GM12878 (cell line): ENCODE data around the gene MAMLD1. TPM values are rescaled to one million over a fixed set of nuclear protein-coding genes. Genes with fewer than 3 reads are reported as not detected.

Source experiments
- ATAC-seq: fragments of 200-7000 bp; cut with Tn5 transposase; 3 replicates; pipeline ENCODE4 v1.9.1; 2020; ENCODE audit warnings: mild to moderate bottlenecking, moderate library complexity
- BruUV-seq: library from RNA; stranded (reverse); fragments of 400-500 nt; replicated peaks from 2 replicates; lab custom pipeline; 2021; lab: Mats Ljungman, UMichigan
- CTCF ChIA-PET: fragments of 300-600 bp; sonication (Branson Sonifier 250); formaldehyde crosslinking; extraction: SDS; loops from one replicate; lab custom pipeline; 2021; ENCODE audit warnings: inconsistent platforms; lab: Yijun Ruan, JAX
- POLR2A ChIA-PET: fragments of 350-600 bp; formaldehyde crosslinking; extraction: SDS; loops from one replicate; lab custom pipeline; 2021; ENCODE audit warnings: inconsistent platforms; lab: Charles Lee
- RAD21 ChIA-PET: fragments of 300-600 bp; sonication (Branson Sonifier 250); formaldehyde crosslinking; loops from one replicate; lab custom pipeline; 2023; ENCODE audit warnings: antibody characterized with exemption; ENCODE audit not compliant: unreplicated experiment; lab: Charles Lee
- SMC1A ChIA-PET: fragments of 300-600 bp; sonication (Branson Sonifier 250); formaldehyde crosslinking; loops from one replicate; lab custom pipeline; 2023; ENCODE audit not compliant: unreplicated experiment, uncharacterized antibody; lab: Charles Lee
- DNase-seq: peaks from one replicate; pipeline ENCODE4 v3.0.0-alpha.2; 2011; ENCODE audit warnings: low read depth, low spot score
- FAIRE-seq: peaks from 3 replicates; lab custom pipeline; 2011; peaks lifted over from hg19 to GRCh38; lab: Jason Lieb, UNC
- H2AFZ ChIP-seq: 2 replicates; pipeline ENCODE4 v1.6.0; 2011; ENCODE audit warnings: low read depth, low read length, control low read depth; ENCODE audit not compliant: control insufficient read depth
- H3K27ac ChIP-seq: 2 replicates; pipeline ENCODE4 v1.5.1; 2011; ENCODE audit warnings: control low read depth; ENCODE audit not compliant: control insufficient read depth, insufficient read depth
- H3K27me3 ChIP-seq, 2 experiments: replicated peaks in 1 of 2; 2 replicates each; pipeline versions ENCODE4 v1.6.0 to v1.6.1; 2011; ENCODE audit warnings: low read length in 1 of 2; ENCODE audit not compliant: control insufficient read depth in 2 of 2, insufficient read depth in 2 of 2
- H3K36me3 ChIP-seq, 2 experiments: 2 replicates each; pipeline ENCODE4 v1.5.1; 2011; ENCODE audit warnings: low read length in 1 of 2; ENCODE audit not compliant: control insufficient read depth in 2 of 2, insufficient read depth in 2 of 2
- H3K4me1 ChIP-seq: 2 replicates; pipeline ENCODE4 v1.6.1; 2011; ENCODE audit warnings: mild to moderate bottlenecking, low read length, moderate library complexity, mixed read lengths; ENCODE audit not compliant: control insufficient read depth, insufficient read depth
- H3K4me2 ChIP-seq: 2 replicates; pipeline ENCODE4 v1.6.0; 2011; ENCODE audit warnings: control low read depth; ENCODE audit not compliant: control insufficient read depth, insufficient read depth
- H3K4me3 ChIP-seq: fragments of 200-600 bp; sonication (generic); 2 replicates; pipeline ENCODE4 v1.5.1; 2016
- H3K79me2 ChIP-seq: 2 replicates; pipeline ENCODE4 v1.6.0; 2011; ENCODE audit warnings: low read length; ENCODE audit not compliant: control insufficient read depth, insufficient read depth
- H3K9ac ChIP-seq: 2 replicates; pipeline ENCODE4 v1.8.0; 2011; ENCODE audit warnings: low read length, control low read depth, mixed read lengths; ENCODE audit not compliant: control insufficient read depth, insufficient read depth
- H3K9me3 ChIP-seq: replicated peaks from 3 replicates; pipeline ENCODE4 v1.5.1; 2011; ENCODE audit warnings: mild to moderate bottlenecking, low read length; ENCODE audit not compliant: control insufficient read depth, insufficient read depth
- H4K20me1 ChIP-seq: 2 replicates; pipeline ENCODE4 v1.6.0; 2011; ENCODE audit not compliant: control insufficient read depth, insufficient read depth
- WGBS: methylation state at CpG from one replicate; pipeline ENCODE4 v1.1.6; 2016; ENCODE audit warnings: low lambda C conversion rate; ENCODE audit not compliant: insufficient replicate concordance, insufficient coverage; ENCODE audit errors: missing lambda C conversion rate; 5-methylcytosine and 5-hydroxymethylcytosine counted together
- in situ Hi-C: fragments of 300-500 bp; cut with MboI; formaldehyde crosslinking; loops from 9 replicates; pipeline ENCODE4 v1.14.3; 2018; ENCODE audit warnings: mixed read lengths
- intact Hi-C: fragments of 100-400 bp; cut with micrococcal nuclease; formaldehyde crosslinking; loops from one replicate; pipeline ENCODE4 v1.14.2; 2022; ENCODE audit not compliant: unreplicated experiment
- polyA plus RNA-seq, 11 experiments: library from polyadenylated mRNA; depleted of rRNA in 4 of 11; unstranded in 6 of 11; stranded (reverse) in 5 of 11; fragments of >200 nt; fragmentation: Nextera tagmentation in 4 of 11; fragmentation: Illumina TruSeq in 1 of 11; extraction: Ambion mirVana in 4 of 11; extraction: Trizol in 1 of 11; gene quantifications; 1 replicate in 1 of 11; 2 replicates in 10 of 11; pipeline versions ENCODE4 v1.2.1 to v1.2.3, GENCODE V29; 2011 to 2016; ENCODE audit warnings: inconsistent platforms in 2 of 11, missing spikeins in 2 of 11, low read depth in 1 of 11
- total RNA-seq, 4 experiments: library from RNA; depleted of rRNA in 3 of 4; stranded (reverse); fragments of >200 nt in 3 of 4; fragmentation: Illumina TruSeq in 1 of 4; extraction: Trizol in 1 of 4; gene quantifications; 2 replicates each; pipeline versions ENCODE4 v1.2.1 to v1.2.3, GENCODE V29; 2013 to 2021
- TF ChIP-seq, protein P1 (sequence below): IDR thresholded peaks from 2 replicates; pipeline ENCODE4 v1.6.1; 2011; ENCODE audit warnings: borderline replicate concordance, low read depth, mild to moderate bottlenecking, moderate library complexity, low read length; ENCODE audit not compliant: insufficient read depth, poor library complexity, severe bottlenecking
- TF ChIP-seq, protein P2 (sequence below): fragments of 450-650 bp; IDR thresholded peaks from 2 replicates; pipeline ENCODE4 v1.6.1; 2016; ENCODE audit warnings: mild to moderate bottlenecking
- TF ChIP-seq, protein P3 (sequence below): fragments of 450-650 bp; formaldehyde crosslinking; IDR thresholded peaks from 2 replicates; pipeline ENCODE4 v1.5.0; 2022; ENCODE audit warnings: mild to moderate bottlenecking, missing genetic modification characterization

Gene MAMLD1
- total and polyA plus RNA-seq, 10 of the 15 experiments (the other 5 are each of a cell fraction or from before 2014, with no cell fraction given), result 0.03 to 0.05 TPM; not detected in 8

DNA sequence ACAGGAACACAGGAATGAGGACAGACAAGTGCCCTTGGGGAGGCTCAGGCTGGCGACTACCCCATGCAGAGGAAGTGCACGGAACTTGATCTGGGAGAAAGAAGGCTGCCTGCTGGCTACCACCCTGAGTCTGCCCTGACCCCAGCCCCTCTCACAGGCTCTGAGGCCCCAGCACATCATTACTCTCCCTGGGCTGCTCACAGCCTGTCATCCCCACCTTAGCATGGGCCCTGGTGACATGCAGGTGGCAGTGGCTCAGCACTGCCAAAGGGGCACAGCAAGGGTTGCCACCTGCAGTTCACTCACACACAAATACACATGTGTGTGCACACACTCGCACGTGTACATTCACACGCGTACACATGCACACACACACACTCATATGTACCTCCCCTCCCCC, 26.1 kb upstream of the MAMLD1 start:
- Histone ChIP-seq H3K9me3 (no peaks in the 10 kb centered on the region), H3K4me2 (no peak overlapping the region), H3K79me2 (no peaks in the 10 kb centered on the region), H3K27me3 (no peaks in the 10 kb centered on the region; a peak in 1 of 4 replicates), H3K27ac (no peak overlapping the region), H3K4me1 (no peaks in the 10 kb centered on the region), H3K9ac (no peak overlapping the region), H4K20me1 (no peaks in the 10 kb centered on the region), H3K4me3 (no peak overlapping the region), H3K36me3 (no peaks in the 10 kb centered on the region), H2AFZ (no peak overlapping the region)
- 73% methylated on average over 6 of the region's 6 CpGs for WGBS
- DNase-seq (no peak), ATAC-seq (no peak), FAIRE-seq (no peak)
- ChIA-PET RAD21 (no interaction called here), CTCF (no interaction called here), SMC1A (no interaction called here), POLR2A (no interaction called here)
- intact Hi-C loops, result no loop called here
- no TSS peak for BruUV-seq
- TF ChIP-seq, protein P1, sequence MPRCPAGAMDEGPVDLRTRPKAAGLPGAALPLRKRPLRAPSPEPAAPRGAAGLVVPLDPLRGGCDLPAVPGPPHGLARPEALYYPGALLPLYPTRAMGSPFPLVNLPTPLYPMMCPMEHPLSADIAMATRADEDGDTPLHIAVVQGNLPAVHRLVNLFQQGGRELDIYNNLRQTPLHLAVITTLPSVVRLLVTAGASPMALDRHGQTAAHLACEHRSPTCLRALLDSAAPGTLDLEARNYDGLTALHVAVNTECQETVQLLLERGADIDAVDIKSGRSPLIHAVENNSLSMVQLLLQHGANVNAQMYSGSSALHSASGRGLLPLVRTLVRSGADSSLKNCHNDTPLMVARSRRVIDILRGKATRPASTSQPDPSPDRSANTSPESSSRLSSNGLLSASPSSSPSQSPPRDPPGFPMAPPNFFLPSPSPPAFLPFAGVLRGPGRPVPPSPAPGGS, result peak; percentile 11
- TF ChIP-seq, protein P2, sequence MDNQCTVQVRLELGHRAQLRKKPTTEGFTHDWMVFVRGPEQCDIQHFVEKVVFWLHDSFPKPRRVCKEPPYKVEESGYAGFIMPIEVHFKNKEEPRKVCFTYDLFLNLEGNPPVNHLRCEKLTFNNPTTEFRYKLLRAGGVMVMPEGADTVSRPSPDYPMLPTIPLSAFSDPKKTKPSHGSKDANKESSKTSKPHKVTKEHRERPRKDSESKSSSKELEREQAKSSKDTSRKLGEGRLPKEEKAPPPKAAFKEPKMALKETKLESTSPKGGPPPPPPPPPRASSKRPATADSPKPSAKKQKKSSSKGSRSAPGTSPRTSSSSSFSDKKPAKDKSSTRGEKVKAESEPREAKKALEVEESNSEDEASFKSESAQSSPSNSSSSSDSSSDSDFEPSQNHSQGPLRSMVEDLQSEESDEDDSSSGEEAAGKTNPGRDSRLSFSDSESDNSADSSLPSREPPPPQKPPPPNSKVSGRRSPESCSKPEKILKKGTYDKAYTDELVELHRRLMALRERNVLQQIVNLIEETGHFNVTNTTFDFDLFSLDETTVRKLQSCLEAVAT, result no peak
- TF ChIP-seq, protein P3, sequence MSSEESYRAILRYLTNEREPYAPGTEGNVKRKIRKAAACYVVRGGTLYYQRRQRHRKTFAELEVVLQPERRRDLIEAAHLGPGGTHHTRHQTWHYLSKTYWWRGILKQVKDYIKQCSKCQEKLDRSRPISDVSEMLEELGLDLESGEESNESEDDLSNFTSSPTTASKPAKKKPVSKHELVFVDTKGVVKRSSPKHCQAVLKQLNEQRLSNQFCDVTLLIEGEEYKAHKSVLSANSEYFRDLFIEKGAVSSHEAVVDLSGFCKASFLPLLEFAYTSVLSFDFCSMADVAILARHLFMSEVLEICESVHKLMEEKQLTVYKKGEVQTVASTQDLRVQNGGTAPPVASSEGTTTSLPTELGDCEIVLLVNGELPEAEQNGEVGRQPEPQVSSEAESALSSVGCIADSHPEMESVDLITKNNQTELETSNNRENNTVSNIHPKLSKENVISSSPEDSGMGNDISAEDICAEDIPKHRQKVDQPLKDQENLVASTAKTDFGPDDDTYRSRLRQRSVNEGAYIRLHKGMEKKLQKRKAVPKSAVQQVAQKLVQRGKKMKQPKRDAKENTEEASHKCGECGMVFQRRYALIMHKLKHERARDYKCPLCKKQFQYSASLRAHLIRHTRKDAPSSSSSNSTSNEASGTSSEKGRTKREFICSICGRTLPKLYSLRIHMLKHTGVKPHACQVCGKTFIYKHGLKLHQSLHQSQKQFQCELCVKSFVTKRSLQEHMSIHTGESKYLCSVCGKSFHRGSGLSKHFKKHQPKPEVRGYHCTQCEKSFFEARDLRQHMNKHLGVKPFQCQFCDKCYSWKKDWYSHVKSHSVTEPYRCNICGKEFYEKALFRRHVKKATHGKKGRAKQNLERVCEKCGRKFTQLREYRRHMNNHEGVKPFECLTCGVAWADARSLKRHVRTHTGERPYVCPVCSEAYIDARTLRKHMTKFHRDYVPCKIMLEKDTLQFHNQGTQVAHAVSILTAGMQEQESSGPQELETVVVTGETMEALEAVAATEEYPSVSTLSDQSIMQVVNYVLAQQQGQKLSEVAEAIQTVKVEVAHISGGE (CRISPR knock-in tag), result no peak
- in situ Hi-C loops, result no loop called here
